Measurements from ENCODE around the gene CARHSP1.

The CARHSP1 gene

DNA sequence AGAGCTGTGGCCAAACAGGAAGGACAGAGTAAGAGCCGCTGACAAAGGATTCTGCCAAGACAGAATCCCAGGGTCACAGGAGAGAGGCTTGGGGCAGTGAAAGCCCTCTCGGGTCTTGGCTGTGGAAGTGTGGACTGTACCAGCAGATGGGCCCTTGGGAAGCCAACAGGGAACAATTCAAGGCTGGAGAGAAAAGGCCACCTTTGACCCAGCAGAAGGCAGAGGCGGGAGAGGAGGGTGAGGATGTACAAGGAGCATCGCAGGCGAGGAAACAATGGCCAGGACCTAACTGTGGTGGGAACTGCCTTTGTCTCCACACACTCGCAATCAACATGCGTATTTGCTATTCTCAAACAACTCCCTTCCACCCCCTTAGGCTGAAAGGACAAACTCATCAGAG is 15.7 kb downstream of the CARHSP1 start:
- no peak overlapping the region for H3K4me3 ChIP-seq (ENCODE audit: low read depth, low read length)

DNA sequence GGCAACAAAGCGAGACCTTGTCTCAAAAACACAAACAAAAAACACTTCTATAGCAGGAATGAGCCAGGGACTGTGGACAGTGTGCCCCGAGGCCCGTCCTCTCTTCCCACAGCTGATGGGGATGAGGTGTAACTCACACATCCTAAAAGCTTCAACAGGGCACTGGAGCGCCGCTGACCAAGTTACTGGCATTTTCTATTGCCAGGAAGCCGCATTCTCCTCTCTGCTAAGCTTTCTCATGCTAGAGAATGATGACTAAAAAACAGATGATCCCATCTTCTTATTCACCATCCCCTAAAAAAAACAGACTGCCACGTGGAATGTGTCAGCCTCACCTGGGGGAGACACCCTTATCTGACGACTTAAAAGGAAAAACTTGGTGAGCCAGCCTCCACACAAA is 16.3 kb downstream of the CARHSP1 start:
- Histone ChIP-seq H3K9me3 (ENCODE audit: control insufficient read depth, low read length) (no peaks in the 10 kb centered on the region), H2AFZ (no peak overlapping the region), H3K4me2 (ENCODE audit: low read length) (no peak overlapping the region), H3K27ac (peak overlapping the region; percentile 30), H3K9ac (no peak overlapping the region), H3K79me2 (no peaks in the 10 kb centered on the region), H3K27me3 (ENCODE audit: control insufficient read depth, insufficient read depth, low read length) (no peaks in the 10 kb centered on the region), H3K36me3 (ENCODE audit: control insufficient read depth, insufficient read depth, low read length) (no peaks in the 10 kb centered on the region), H3K4me1 (no peaks in the 10 kb centered on the region), H3K4me3 (ENCODE audit: low read depth, low read length) (no peak overlapping the region)
- TF ChIP-seq, protein P1, sequence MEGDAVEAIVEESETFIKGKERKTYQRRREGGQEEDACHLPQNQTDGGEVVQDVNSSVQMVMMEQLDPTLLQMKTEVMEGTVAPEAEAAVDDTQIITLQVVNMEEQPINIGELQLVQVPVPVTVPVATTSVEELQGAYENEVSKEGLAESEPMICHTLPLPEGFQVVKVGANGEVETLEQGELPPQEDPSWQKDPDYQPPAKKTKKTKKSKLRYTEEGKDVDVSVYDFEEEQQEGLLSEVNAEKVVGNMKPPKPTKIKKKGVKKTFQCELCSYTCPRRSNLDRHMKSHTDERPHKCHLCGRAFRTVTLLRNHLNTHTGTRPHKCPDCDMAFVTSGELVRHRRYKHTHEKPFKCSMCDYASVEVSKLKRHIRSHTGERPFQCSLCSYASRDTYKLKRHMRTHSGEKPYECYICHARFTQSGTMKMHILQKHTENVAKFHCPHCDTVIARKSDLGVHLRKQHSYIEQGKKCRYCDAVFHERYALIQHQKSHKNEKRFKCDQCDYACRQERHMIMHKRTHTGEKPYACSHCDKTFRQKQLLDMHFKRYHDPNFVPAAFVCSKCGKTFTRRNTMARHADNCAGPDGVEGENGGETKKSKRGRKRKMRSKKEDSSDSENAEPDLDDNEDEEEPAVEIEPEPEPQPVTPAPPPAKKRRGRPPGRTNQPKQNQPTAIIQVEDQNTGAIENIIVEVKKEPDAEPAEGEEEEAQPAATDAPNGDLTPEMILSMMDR (IDR thresholded peaks at IDR 0.05), result no peak

More for the DNA sequence above, 15.7 kb downstream of the CARHSP1 start:
- H3K9me3 ChIP-seq (ENCODE audit: control insufficient read depth, low read length), result no peaks in the 10 kb centered on the region
- peak overlapping the region; percentile 30 for H3K27ac ChIP-seq
- TF ChIP-seq, protein P1 (IDR thresholded peaks at IDR 0.05), result no peak
- H3K36me3 ChIP-seq (ENCODE audit: control insufficient read depth, insufficient read depth, low read length), result no peaks in the 10 kb centered on the region
- no peak overlapping the region for H3K4me2 ChIP-seq (ENCODE audit: low read length)
- no peaks in the 10 kb centered on the region for H3K79me2 ChIP-seq
- H3K4me1 ChIP-seq, result no peaks in the 10 kb centered on the region
- H3K27me3 ChIP-seq (ENCODE audit: control insufficient read depth, insufficient read depth, low read length), result no peaks in the 10 kb centered on the region
- H2AFZ ChIP-seq, result no peak overlapping the region
- H3K9ac ChIP-seq, result no peak overlapping the region

DNA sequence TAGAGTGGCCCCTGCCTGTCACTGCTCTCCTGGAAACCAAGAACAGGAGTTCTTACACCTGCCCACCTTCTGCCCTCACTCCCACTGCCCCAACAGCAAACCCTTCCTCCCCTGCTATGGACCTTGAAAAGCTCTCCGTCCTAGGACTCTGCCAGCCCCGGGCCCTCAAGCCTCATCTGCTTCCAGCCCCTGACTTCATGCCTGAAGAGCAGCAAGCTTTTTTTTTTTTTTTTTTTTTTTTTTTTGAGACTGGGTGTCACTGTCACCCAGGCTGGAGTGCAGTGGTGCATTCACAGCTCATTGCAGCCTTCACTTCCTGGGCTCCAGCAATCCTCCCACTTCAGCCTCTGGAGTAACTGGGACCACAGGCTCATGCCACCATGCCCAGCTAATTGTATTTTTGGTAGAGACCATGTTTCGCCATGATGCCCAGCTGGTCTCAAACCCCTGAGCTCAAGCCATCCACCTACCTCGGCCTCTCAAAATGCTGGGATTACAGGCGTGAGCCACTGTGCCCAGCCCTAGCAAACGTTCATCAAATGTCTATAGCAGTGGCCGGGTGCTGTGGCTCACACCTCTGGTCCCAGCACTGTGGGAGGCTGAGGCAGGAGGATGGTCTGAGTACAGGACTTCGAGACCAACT is 16.9 kb downstream of the CARHSP1 start:
- H3K4me1 ChIP-seq, result no peaks in the 10 kb centered on the region
- no peak overlapping the region for H2AFZ ChIP-seq
- H3K27ac ChIP-seq, result peak overlapping the region; percentile 30
- TF ChIP-seq, protein P1 (IDR thresholded peaks at IDR 0.05), result no peak
- H3K9me3 ChIP-seq (ENCODE audit: control insufficient read depth, low read length), result no peaks in the 10 kb centered on the region
- no peak overlapping the region for H3K4me2 ChIP-seq (ENCODE audit: low read length)
- H3K9ac ChIP-seq, result no peak overlapping the region
- H3K36me3 ChIP-seq (ENCODE audit: control insufficient read depth, insufficient read depth, low read length), result no peaks in the 10 kb centered on the region
- no peaks in the 10 kb centered on the region for H3K79me2 ChIP-seq
- no peaks in the 10 kb centered on the region for H3K27me3 ChIP-seq (ENCODE audit: control insufficient read depth, insufficient read depth, low read length)
- H3K4me3 ChIP-seq (ENCODE audit: low read depth, low read length), result no peak overlapping the region

DNA sequence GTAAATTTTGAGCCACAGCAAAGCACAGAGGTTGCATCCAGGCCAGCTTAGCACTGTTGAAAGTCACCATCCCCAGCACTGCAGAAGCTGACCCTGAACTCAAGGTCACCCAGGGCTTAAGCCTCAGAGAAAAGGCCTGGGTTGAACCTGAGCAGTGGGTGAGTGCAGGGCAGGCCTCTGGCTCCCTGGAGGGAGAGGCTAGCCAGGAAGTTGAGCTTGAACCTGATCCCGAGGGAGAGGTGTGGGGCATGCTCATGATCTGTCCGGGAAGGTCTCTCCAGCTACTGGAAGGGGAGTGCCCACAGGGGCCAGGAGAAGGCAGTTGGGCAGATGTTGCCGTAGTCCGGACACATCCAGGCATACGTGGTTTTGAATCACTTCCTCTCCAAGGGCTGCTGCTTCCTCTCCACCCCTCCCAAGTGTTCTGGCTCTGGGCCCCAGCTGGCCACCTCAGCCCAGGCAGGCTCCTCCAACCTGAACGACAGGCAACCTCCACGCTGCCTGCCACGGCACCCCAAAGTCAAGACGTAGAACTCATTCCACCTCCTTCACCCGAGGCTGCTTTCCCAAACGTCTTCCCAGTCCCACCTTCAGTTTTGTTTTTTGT is 18.4 kb downstream of the CARHSP1 start:
- Histone ChIP-seq H3K9me3 (ENCODE audit: control insufficient read depth, low read length) (no peaks in the 10 kb centered on the region), H3K27ac (peak overlapping the region; percentile 1), H3K36me3 (ENCODE audit: control insufficient read depth, insufficient read depth, low read length) (no peaks in the 10 kb centered on the region), H3K4me3 (ENCODE audit: low read depth, low read length) (no peak overlapping the region), H3K27me3 (ENCODE audit: control insufficient read depth, insufficient read depth, low read length) (no peaks in the 10 kb centered on the region), H2AFZ (no peak overlapping the region), H3K79me2 (no peaks in the 10 kb centered on the region), H3K4me2 (ENCODE audit: low read length) (no peak overlapping the region), H3K4me1 (no peaks in the 10 kb centered on the region), H3K9ac (no peak overlapping the region)
- TF ChIP-seq, protein P1 (IDR thresholded peaks at IDR 0.05), result no peak
